DOHH2 (cell line): Measurements from ENCODE around the gene PCMT1.

ENCODE experiments used
- CTCF ChIP-seq: fragments of 200-600 bp; sonication (generic); IDR thresholded peaks from one replicate; pipeline ENCODE4 v1.5.1; 2014; ENCODE audit warnings: antibody characterized with exemption, mild to moderate bottlenecking, low read depth, low read length; ENCODE audit not compliant: poor library complexity, severe bottlenecking
- EZH2phosphoT487 ChIP-seq: fragments of 200-600 bp; sonication (generic); IDR thresholded peaks from 2 replicates; pipeline ENCODE4 v1.6.1; 2017; ENCODE audit warnings: borderline replicate concordance, mild to moderate bottlenecking, antibody characterized with exemption, low read length, moderate library complexity, mixed read lengths

GRCh38 chr6:149851461-149852110, 102.0 kb downstream of the PCMT1 start:
- no peak for TF ChIP-seq CTCF
- no peak for TF ChIP-seq EZH2phosphoT487
